MCF 10A (cell line): ENCODE data around the gene TRIM36. TPM values are rescaled to one million over a fixed set of nuclear protein-coding genes. Genes with fewer than 3 reads are reported as not detected.

Source experiments
- BruUV-seq: library from RNA; stranded (reverse); fragments of 400-500 nt; replicated peaks from 2 replicates; lab custom pipeline; 2021; lab: Mats Ljungman, UMichigan
- CTCF ChIA-PET: fragments of 300-600 bp; sonication (Branson Sonifier 250); formaldehyde crosslinking; extraction: SDS; loops from one replicate; lab custom pipeline; 2021; ENCODE audit warnings: antibody characterized with exemption, inconsistent platforms; lab: Yijun Ruan, JAX
- POLR2A ChIA-PET: fragments of 300-600, 350-650 bp; sonication (Branson Sonifier 250); formaldehyde crosslinking; extraction: SDS; loops from one replicate; lab custom pipeline; 2020; ENCODE audit warnings: antibody characterized with exemption, inconsistent platforms; lab: Yijun Ruan, JAX
- DNase-seq: peaks from one replicate; pipeline ENCODE4 v3.0.0-alpha.2; 2018; ENCODE audit not compliant: unreplicated experiment
- H3K27ac Mint-ChIP-seq: one replicate; pipeline ENCODE4 v1.8.0; 2022; ENCODE audit warnings: mild to moderate bottlenecking, low read depth, mixed read lengths; ENCODE audit not compliant: unreplicated experiment
- H3K27me3 Mint-ChIP-seq: one replicate; pipeline ENCODE4 v1.8.0; 2022; ENCODE audit warnings: mixed read lengths; ENCODE audit not compliant: insufficient read depth, unreplicated experiment
- H3K36me3 Mint-ChIP-seq: one replicate; pipeline ENCODE4 v1.8.0; 2022; ENCODE audit warnings: mild to moderate bottlenecking, moderate library complexity, mixed read lengths; ENCODE audit not compliant: insufficient read depth, unreplicated experiment
- H3K4me1 Mint-ChIP-seq: one replicate; pipeline ENCODE4 v1.8.0; 2022; ENCODE audit warnings: mixed read lengths; ENCODE audit not compliant: insufficient read depth, unreplicated experiment
- H3K4me3 Mint-ChIP-seq: one replicate; pipeline ENCODE4 v1.8.0; 2022; ENCODE audit warnings: mild to moderate bottlenecking, moderate library complexity, mixed read lengths; ENCODE audit not compliant: unreplicated experiment
- H3K9me3 Mint-ChIP-seq: one replicate; pipeline ENCODE4 v1.8.0; 2022; ENCODE audit warnings: mixed read lengths; ENCODE audit not compliant: unreplicated experiment
- intact Hi-C: fragments of 100-400 bp; cut with micrococcal nuclease; formaldehyde crosslinking; loops from 2 replicates; pipeline ENCODE4 v1.14.1; 2022
- total RNA-seq: library from RNA; stranded (reverse); gene quantifications from 2 replicates; pipeline ENCODE4 v1.2.3, GENCODE V29; 2022
- TF ChIP-seq, protein P1 (sequence below): fragments of 200-600 bp; IDR thresholded peaks from one replicate; pipeline ENCODE4 v1.8.0; 2022; ENCODE audit warnings: antibody characterized with exemption, mild to moderate bottlenecking; ENCODE audit not compliant: unreplicated experiment

The TRIM36 gene
- total RNA-seq, 1 experiment from 2014 or later = 7.1 TPM

DNA sequence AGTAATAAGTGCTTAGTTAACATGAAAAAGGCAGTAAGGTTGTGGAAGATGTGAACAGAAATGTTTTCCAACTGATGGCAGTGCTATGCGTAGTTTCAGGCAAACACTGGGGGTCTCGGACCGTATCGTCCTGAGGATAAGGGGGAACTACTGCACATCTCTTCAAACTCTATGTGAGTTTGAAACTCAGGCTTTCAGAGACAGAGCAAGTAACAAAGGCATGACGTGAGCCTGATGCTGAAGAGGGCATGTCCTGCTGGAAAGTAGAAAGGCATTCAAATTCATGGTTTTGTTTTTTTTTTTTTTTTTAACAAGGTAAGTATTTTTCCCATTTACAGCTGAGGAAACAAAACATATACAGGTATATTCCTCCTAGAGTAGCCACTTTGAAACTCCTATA lies 59.9 kb downstream of the TRIM36 start:
- no TSS peak for BruUV-seq
- Mint-ChIP-seq H3K36me3 (no peaks in the 10 kb centered on the region), H3K27me3 (peaks cover 10% of the 10 kb centered on the region), H3K27ac (no peak overlapping the region), H3K4me3 (no peak overlapping the region), H3K9me3 (no peaks in the 10 kb centered on the region), H3K4me1 (no peaks in the 10 kb centered on the region)
- DNase-seq = no peak
- ChIA-PET POLR2A (no interaction called here), CTCF (interaction anchor here (1.1 kb wide), 1 partner anchor 12 kb away, joined by 3 read pairs; no protein-coding TSS in a partner anchor)
- intact Hi-C loops = no loop called here
- TF ChIP-seq, protein P1, sequence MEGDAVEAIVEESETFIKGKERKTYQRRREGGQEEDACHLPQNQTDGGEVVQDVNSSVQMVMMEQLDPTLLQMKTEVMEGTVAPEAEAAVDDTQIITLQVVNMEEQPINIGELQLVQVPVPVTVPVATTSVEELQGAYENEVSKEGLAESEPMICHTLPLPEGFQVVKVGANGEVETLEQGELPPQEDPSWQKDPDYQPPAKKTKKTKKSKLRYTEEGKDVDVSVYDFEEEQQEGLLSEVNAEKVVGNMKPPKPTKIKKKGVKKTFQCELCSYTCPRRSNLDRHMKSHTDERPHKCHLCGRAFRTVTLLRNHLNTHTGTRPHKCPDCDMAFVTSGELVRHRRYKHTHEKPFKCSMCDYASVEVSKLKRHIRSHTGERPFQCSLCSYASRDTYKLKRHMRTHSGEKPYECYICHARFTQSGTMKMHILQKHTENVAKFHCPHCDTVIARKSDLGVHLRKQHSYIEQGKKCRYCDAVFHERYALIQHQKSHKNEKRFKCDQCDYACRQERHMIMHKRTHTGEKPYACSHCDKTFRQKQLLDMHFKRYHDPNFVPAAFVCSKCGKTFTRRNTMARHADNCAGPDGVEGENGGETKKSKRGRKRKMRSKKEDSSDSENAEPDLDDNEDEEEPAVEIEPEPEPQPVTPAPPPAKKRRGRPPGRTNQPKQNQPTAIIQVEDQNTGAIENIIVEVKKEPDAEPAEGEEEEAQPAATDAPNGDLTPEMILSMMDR = no peak

DNA sequence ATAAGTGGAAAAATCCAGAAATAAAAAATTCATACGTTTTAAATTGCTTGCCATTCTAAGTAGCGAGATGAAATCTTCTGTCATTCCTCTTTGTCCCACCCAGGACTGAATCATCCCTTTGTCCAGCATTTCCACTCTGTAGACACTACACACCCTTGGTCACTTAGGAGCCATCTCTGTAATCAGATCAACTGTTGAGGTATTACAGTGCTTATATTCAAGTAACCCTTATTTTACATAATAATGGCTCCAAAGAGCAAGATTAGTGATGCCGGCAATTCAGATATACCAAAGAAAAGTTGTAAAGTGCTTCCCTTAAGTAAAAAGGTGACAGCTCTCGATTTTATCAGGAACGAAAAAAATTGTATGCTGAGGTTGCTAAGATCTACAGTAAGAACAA lies 60.4 kb downstream of the TRIM36 start:
- intact Hi-C loops = no loop called here
- Mint-ChIP-seq H3K9me3 (no peaks in the 10 kb centered on the region), H3K27ac (no peak overlapping the region), H3K27me3 (peaks cover 5% of the 10 kb centered on the region), H3K4me3 (no peak overlapping the region), H3K36me3 (no peaks in the 10 kb centered on the region), H3K4me1 (no peaks in the 10 kb centered on the region)
- POLR2A ChIA-PET = no interaction called here
- DNase-seq = no peak
- TF ChIP-seq, protein P1 = no peak
- CTCF ChIA-PET = interaction anchor here (0.6 to 1.1 kb wide), 3 partner anchors 11 to 653 kb away, joined by 3 to 4 read pairs (median 3); no protein-coding TSS in a partner anchor
- BruUV-seq = no TSS peak

DNA sequence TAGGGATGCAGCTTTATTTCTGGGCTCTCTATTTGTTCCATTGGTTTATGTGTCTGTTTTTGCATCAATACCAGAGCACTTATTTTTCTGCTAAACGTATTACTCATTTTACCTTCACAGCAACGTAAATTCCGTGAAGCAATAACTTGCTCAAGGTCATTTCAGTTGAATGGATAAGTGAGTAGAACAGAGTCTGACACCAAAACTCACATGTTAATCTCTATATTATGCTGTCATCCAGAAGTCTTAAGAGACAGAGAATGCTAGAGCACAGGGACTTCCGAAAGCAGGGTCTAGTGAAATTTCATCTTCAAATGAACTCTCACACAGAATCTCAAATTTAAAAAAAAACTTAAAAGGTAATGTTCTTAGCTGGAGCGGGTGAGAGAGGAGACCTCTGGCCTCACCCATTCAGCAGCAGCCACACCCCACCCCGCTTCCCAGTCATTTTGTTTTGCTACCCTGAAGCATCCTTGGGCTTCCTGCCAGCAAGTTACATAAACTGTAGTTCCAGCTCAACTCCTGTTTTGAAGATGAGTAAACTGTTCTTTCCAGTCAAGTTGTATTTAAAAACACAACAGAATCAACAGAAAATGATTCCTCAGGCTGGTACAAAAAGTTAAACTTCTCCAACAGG lies 69.3 kb downstream of the TRIM36 start:
- H3K4me3 Mint-ChIP-seq = no peak overlapping the region
- H3K36me3 Mint-ChIP-seq = no peaks in the 10 kb centered on the region
- ChIA-PET CTCF (interaction anchor here (0.6 to 2.5 kb wide), 7 partner anchors 36 to 1399 kb away, joined by 3 to 9 read pairs (median 4); partner anchors contain the start of gene TRIM36), POLR2A (interaction anchor here (0.9 kb wide), 2 partner anchors 69 to 195 kb away, joined by 3 to 4 read pairs; partner anchors contain the start of gene TRIM36)
- intact Hi-C loops = no loop called here
- DNase-seq = peak; percentile 77
- no TSS peak for BruUV-seq
- H3K4me1 Mint-ChIP-seq = no peaks in the 10 kb centered on the region
- TF ChIP-seq, protein P1 = no peak
- no peak overlapping the region for H3K27ac Mint-ChIP-seq
- H3K9me3 Mint-ChIP-seq = no peaks in the 10 kb centered on the region
- no peaks in the 10 kb centered on the region for H3K27me3 Mint-ChIP-seq

DNA sequence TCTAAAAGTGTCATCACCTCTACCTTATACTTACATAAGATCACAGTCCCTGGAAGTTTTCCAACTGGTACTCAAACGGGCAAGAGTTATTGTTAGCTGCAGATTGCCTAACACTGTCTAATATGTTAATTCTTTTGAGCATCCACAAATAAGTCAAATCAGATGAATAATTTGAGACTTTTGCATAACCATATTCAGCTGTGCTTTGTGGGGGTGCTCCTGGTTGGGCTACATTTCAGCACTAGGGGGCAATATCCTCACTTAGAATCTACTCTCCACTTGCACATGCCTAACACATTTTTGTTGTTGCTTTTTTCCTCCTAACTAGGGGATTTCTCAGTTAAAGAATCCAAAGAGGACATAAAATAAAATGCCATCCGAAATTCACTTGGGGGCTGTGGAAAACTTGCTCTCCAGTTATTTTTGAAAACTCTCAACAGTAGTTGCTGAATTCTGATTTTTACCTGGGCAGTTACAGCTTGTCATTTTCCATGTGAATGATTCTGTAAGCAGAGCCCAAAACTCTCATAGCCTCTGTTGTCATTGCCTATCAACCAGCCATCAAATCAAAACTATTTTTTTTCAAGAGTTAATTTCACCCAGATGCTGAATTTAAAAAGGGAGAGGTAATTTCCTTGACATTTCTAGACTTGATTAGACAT lies 71.5 kb downstream of the TRIM36 start:
- no peaks in the 10 kb centered on the region for H3K4me1 Mint-ChIP-seq
- BruUV-seq = no TSS peak

More for the DNA sequence above, 71.5 kb downstream of the TRIM36 start:
- H3K27ac Mint-ChIP-seq = no peak overlapping the region
- CTCF ChIA-PET = interaction anchor here (0.6 to 2.3 kb wide), 27 partner anchors 8 to 1517 kb away, joined by 3 to 50 read pairs (median 3); partner anchors contain the start of genes CCDC112 and TRIM36
- peak; percentile 62 for DNase-seq
- intact Hi-C loops = loop anchor here (1.0 to 5.0 kb wide), 4 partner anchors 71 to 479 kb away; partner anchors contain the start of genes CCDC112 and TRIM36
- TF ChIP-seq, protein P1 = peak; percentile 66
- POLR2A ChIA-PET = interaction anchor here (0.7 to 1.2 kb wide), 4 partner anchors 16 to 1486 kb away, joined by 3 to 5 read pairs (median 3); partner anchors contain the start of gene TRIM36
- H3K27me3 Mint-ChIP-seq = no peaks in the 10 kb centered on the region
- H3K4me3 Mint-ChIP-seq = no peak overlapping the region
- no peaks in the 10 kb centered on the region for H3K9me3 Mint-ChIP-seq
- no peaks in the 10 kb centered on the region for H3K36me3 Mint-ChIP-seq
